SK-N-SH treated with all-trans-retinoic acid at 6 μM for 48 hours (cell line): ENCODE measurements around the gene EHD1.

ENCODE experiments used
- ATAC-seq: fragments of 200-7000 bp; cut with Tn5 transposase; 3 replicates; pipeline ENCODE4 v1.9.1; 2020; ENCODE audit warnings: mild to moderate bottlenecking, moderate library complexity
- BACH2 ChIP-seq: fragments of 250-450 bp; sonication (Bioruptor Pico); IDR thresholded peaks from 2 replicates; pipeline ENCODE4 v1.9.0; 2021; ENCODE audit warnings: mild to moderate bottlenecking, borderline replicate concordance
- CREB5 ChIP-seq: fragments of 250-450 bp; sonication (Bioruptor Pico); IDR thresholded peaks from 2 replicates; pipeline ENCODE4 v1.5.1; 2020; ENCODE audit warnings: low read depth, mild to moderate bottlenecking, moderate library complexity
- CSDC2 ChIP-seq: fragments of 250-450 bp; sonication (Bioruptor Pico); IDR thresholded peaks from 2 replicates; pipeline ENCODE4 v1.5.0; 2020; ENCODE audit warnings: mild to moderate bottlenecking, moderate library complexity
- CSRNP3 ChIP-seq: fragments of 250-450 bp; sonication (Bioruptor Pico); IDR thresholded peaks from 2 replicates; pipeline ENCODE4 v1.5.1; 2021; ENCODE audit warnings: mild to moderate bottlenecking, moderate library complexity
- GLIS3 ChIP-seq: fragments of 250-450 bp; sonication (Bioruptor Pico); IDR thresholded peaks from 2 replicates; pipeline ENCODE4 v1.5.0; 2020; ENCODE audit warnings: mild to moderate bottlenecking, moderate library complexity
- ISL1 ChIP-seq: fragments of 250-450 bp; sonication (Bioruptor Pico); IDR thresholded peaks from 2 replicates; pipeline ENCODE4 v2.1.2; 2022; ENCODE audit warnings: mild to moderate bottlenecking, moderate library complexity
- OSR1 ChIP-seq: fragments of 250-450 bp; sonication (Bioruptor Pico); IDR thresholded peaks from 2 replicates; pipeline ENCODE4 v1.8.0; 2022; ENCODE audit warnings: moderate library complexity, mild to moderate bottlenecking, inconsistent platforms
- PATZ1 ChIP-seq: fragments of 250-450 bp; sonication (Bioruptor Pico); IDR thresholded peaks from 2 replicates; pipeline ENCODE4 v1.8.0; 2020; ENCODE audit warnings: mild to moderate bottlenecking, moderate library complexity, borderline replicate concordance
- POU6F1 ChIP-seq: fragments of 250-450 bp; sonication (Bioruptor Pico); IDR thresholded peaks from 2 replicates; pipeline ENCODE4 v1.8.0; 2021; ENCODE audit warnings: low read depth, mild to moderate bottlenecking, moderate library complexity, borderline replicate concordance
- PPARA ChIP-seq: fragments of 250-450 bp; sonication (Bioruptor Pico); IDR thresholded peaks from 2 replicates; pipeline ENCODE4 v1.5.0; 2020; ENCODE audit warnings: mild to moderate bottlenecking, borderline replicate concordance
- RARB ChIP-seq: fragments of 250-450 bp; sonication (Bioruptor Pico); IDR thresholded peaks from 2 replicates; pipeline ENCODE4 v1.8.0; 2021; ENCODE audit warnings: mild to moderate bottlenecking, moderate library complexity
- SNAI2 ChIP-seq: fragments of 250-450 bp; sonication (Bioruptor Pico); IDR thresholded peaks from 2 replicates; pipeline ENCODE4 v1.5.0; 2020; ENCODE audit warnings: mild to moderate bottlenecking, moderate library complexity
- TOX ChIP-seq: fragments of 250-450 bp; sonication (Bioruptor Pico); IDR thresholded peaks from 2 replicates; pipeline ENCODE4 v1.8.0; 2021; ENCODE audit warnings: mild to moderate bottlenecking, moderate library complexity, borderline replicate concordance
- TSHZ2 ChIP-seq: fragments of 250-450 bp; sonication (Bioruptor Pico); IDR thresholded peaks from 2 replicates; pipeline ENCODE4 v1.5.0; 2020; ENCODE audit warnings: mild to moderate bottlenecking, moderate library complexity
- ZC3H10 ChIP-seq: fragments of 250-450 bp; sonication (Bioruptor Pico); IDR thresholded peaks from 2 replicates; pipeline ENCODE4 v1.5.1; 2021; ENCODE audit warnings: mild to moderate bottlenecking, moderate library complexity
- ZFP3 ChIP-seq: fragments of 250-450 bp; sonication (Bioruptor Pico); IDR thresholded peaks from 2 replicates; pipeline ENCODE4 v1.5.0; 2020; ENCODE audit warnings: mild to moderate bottlenecking, moderate library complexity
- ZFP30 ChIP-seq: fragments of 450-650 bp; formaldehyde crosslinking; IDR thresholded peaks from 2 replicates; pipeline ENCODE4 v1.5.0; 2022; ENCODE audit warnings: mild to moderate bottlenecking, moderate library complexity
- ZNF565 ChIP-seq: fragments of 450-650 bp; formaldehyde crosslinking; conservative IDR thresholded peaks from 2 replicates; pipeline ENCODE4 v1.5.0; 2020; ENCODE audit warnings: low read depth, mild to moderate bottlenecking, moderate library complexity
- ZNF70 ChIP-seq: fragments of 450-650 bp; formaldehyde crosslinking; IDR thresholded peaks from 2 replicates; pipeline ENCODE4 v1.5.0; 2020; ENCODE audit warnings: mild to moderate bottlenecking, moderate library complexity
- ZNF8 ChIP-seq: fragments of 450-650 bp; formaldehyde crosslinking; IDR thresholded peaks from 2 replicates; pipeline ENCODE4 v1.5.0; 2020; ENCODE audit warnings: mild to moderate bottlenecking, moderate library complexity

Gene EHD1

GRCh38 chr11:64867748-64868462 is 10.5 kb downstream of the EHD1 start:
- no peak for TF ChIP-seq BACH2 (CRISPR knock-in tag)
- no peak for TF ChIP-seq ZC3H10 (CRISPR knock-in tag)
- no peak for TF ChIP-seq TOX (CRISPR knock-in tag)
- no peak for TF ChIP-seq ZNF8
- no peak for TF ChIP-seq ZFP30 (CRISPR knock-in tag)
- no peak for TF ChIP-seq GLIS3 (CRISPR knock-in tag)
- no peak for TF ChIP-seq PATZ1 (CRISPR knock-in tag)
- no peak for TF ChIP-seq RARB (CRISPR knock-in tag)
- TF ChIP-seq TSHZ2 (CRISPR knock-in tag): no peak
- TF ChIP-seq PPARA (CRISPR knock-in tag): no peak
- no peak for TF ChIP-seq POU6F1 (CRISPR knock-in tag)
- TF ChIP-seq ZNF565 (CRISPR knock-in tag): no peak
- no peak for TF ChIP-seq SNAI2 (CRISPR knock-in tag)
- TF ChIP-seq ISL1 (CRISPR knock-in tag): no peak
- no peak for TF ChIP-seq CSDC2 (CRISPR knock-in tag)
- TF ChIP-seq OSR1 (CRISPR knock-in tag): no peak
- no peak for TF ChIP-seq CSRNP3 (CRISPR knock-in tag)
- TF ChIP-seq CREB5 (CRISPR knock-in tag): no peak
- no peak for TF ChIP-seq ZNF70 (CRISPR knock-in tag)
- TF ChIP-seq ZFP3 (CRISPR knock-in tag): no peak
- ATAC-seq: no peak

GRCh38 chr11:64866173-64866491 is 12.3 kb downstream of the EHD1 start:
- no peak for ATAC-seq
- no peak for TF ChIP-seq ZNF565 (CRISPR knock-in tag)

GRCh38 chr11:64865286-64866172 is 12.9 kb downstream of the EHD1 start:
- no peak for ATAC-seq
- TF ChIP-seq CSDC2 (CRISPR knock-in tag) (no peak), CREB5 (CRISPR knock-in tag) (no peak), ZNF8 (no peak), TOX (CRISPR knock-in tag) (no peak), SNAI2 (CRISPR knock-in tag) (no peak), POU6F1 (CRISPR knock-in tag) (no peak), PPARA (CRISPR knock-in tag) (no peak), TSHZ2 (CRISPR knock-in tag) (no peak)
